Measurements from ENCODE around the gene VSTM4.

The VSTM4 gene

GRCh38 chr10:49001402-49001801 lies 113.9 kb downstream of the VSTM4 start:
- DNase-seq, result peak; percentile 5

DNA sequence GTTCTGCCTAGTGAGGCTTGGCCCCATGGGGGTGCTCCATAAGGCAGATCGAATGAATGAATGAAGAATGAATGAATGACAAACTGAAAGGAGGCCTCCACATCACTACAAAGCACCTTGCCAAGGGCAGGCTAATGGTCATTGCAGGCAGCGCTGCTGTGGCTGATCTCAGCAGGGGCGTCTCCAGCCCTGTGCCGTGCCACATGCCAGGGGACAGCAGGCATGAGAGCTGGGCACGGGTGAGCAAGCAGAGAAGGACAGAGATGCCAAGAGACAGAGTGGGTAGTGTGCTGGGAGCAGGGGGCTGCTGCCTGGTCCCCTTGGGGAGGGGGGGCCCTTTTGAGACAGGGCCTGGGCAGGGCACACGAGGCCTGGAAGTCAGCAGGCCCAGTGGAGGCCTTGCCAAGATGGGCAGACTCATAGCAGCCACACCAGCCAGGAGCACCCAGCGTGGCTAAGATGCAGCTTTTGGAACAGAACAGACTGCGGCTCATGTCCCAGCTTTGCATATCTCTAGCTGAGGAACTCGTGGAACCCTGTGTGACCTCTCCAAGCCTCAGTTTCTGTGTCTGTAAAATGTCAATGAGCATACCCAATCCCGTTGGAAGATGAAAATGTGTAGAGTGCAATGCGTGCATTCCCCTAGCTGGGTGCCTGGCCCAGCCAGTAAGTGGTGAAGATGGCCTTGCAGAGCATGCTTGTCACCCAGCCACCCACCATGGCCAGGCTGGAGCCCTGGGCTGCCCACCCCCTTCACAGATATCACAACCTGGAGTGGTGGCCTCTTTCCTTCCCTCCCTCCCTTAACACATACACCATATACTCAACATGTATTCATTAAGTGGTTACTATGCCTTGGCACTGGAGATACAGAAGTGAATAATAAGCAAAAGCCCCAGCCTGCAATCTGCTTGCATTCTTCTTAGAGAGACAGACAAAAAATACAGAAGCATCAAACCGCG lies 114.6 kb downstream of the VSTM4 start:
- no peak for DNase-seq

DNA sequence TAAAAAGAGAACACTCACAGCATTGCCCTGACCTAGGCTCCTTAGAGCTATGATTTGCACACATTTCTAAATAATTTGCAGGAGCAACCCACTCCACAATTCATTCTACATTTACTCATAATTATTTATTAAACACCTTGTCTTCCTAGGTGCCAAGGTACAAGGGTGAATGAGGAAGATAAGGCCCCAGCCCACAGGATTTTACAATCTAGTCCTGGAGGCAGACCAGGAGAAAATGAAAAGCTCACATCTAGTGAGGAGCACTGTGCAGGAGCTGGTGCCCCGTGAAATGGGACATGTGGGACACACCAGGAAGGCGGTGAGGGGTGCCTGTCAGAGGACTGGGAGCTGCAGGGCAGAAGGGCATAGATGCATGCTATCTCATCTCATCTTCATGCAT lies 116.0 kb downstream of the VSTM4 start:
- DNase-seq, result no peak

DNA sequence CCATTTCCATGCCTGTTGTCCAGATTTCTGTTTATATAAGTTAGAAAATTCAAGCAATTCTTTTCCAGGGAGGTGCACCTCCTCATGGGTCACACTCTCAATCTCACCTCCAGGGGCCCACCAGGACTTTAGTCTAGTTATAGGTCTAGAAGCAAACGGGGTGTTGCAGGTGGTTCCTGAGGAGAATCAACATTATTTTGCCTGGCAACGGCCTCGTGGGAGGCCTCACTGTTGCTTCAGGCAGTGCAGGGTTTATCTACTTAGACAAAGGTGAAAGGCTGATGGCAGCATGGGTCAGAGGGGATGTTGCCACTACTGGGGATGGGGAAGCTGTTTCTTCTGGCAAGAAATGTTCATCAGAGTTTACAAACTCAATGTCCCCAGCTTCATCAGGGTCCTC lies 119.0 kb downstream of the VSTM4 start:
- no peak for DNase-seq

- no peak for DNase-seq
Observed at GRCh38 chr10:48993627-48994026, 121.7 kb downstream of the VSTM4 start.

DNA sequence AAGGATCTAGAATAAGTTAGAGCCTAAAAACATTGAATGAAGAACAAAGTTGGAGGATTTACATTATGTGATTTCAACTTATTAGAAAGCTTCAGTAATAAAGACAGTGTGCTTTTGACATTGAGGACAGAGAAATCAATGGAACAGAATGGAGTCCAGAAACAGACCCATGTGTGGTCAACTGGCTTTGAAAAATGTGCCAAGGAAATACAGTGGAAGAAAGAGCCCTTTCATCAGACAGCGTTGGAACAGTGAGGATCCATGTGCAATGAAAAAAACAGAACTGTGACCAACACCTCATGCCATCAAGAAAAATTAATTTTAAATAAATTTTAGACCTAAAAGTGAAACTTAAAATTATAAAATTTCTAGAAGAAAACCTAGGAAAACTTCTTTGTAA lies 125.1 kb downstream of the VSTM4 start:
- no peak for DNase-seq

DNA sequence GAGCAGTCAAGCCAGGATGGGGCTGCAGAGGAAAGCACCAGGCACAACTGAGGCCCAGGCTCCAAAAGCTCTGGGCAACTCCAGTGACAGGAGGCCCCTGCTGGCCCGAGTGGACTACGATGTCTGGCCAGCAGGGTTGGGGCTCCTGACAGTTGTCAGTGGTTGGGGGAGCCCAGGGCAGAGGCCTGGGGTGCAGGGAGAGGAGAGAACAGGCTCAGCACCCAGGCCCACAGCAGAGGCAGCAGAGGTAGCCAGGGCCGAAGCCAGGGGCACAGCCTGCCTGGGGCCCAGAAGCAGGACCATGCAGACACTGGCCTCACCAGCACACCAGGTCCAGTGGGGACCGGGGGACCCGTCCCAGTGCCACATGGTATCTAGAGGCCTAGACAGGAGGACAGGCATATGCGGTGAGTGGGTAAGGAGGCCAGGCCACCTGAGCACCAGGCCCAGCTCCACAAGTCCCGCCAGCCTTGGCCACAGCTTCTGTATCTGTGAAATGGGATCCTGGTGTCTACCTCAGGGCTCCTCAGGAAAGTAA lies 129.6 kb downstream of the VSTM4 start:
- no peak for DNase-seq

DNA sequence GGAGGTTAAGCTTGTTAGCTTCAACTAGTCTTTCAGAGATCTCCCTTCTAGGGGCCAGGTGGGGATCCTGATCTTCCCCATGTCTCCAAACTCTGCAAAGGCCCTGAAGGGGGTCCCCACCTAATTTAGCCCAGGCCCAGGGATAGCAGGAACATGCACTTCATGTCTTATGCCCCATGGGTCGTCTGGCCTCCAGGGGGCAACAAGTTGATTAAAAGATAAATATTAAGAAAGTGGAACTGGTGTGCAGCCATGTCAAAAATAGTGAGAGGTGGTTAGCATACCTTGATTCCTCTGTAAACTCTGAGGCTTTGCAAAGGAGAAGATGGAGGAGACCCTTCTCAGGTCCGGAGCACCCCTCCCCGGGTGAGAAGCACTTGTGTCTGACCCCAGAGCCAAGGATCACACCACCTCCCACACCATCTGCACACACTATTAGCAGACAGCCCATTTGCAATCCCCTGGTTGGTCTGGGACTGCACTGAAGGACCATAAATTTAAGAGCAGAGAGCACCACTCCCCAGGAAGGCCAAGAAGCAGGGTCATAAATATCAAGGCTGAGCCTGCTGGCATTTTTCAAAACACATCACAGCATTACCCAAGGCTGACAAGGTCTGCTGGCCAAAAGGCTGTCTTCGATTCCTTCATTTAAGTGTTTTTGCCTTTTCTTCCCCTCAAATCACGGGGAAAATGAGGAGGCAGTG lies 131.5 kb downstream of the VSTM4 start:
- no peak for DNase-seq

- no peak for DNase-seq
Observed at GRCh38 chr10:48982584-48982983, 132.7 kb downstream of the VSTM4 start.

DNA sequence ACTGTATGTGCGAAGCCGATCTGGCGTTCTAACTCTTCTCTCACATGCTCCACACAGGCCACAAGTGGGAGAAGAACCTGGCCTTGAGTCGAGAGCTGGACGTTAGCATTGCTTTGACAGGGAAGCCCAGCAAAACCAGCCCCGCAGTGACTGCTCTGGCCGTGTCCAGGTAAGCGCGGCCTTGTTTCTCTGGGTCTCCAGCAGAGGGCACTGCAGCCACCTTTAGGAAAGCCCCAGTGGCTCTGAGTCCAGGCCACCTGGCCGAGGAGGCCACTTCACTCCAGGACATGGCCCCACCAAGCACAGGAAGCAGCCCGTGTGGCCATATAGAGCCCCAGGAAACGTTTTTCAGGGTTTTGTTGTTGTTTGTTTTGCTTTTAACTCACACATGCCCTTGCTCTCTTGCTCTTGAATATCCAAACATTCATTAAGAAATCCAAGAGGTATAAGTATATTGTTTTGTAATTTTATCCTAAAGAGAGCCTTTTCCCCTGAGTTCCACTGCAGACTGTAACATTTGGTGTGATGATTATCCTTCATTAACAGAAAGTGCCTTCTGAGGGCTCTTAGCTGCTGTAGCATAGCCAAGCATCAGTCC lies 133.9 kb downstream of the VSTM4 start:
- peak; percentile 22 for DNase-seq

- DNase-seq, result no peak
Observed at GRCh38 chr10:48978318-48978717, 137.0 kb downstream of the VSTM4 start.

- DNase-seq, result peak; percentile 9
Observed at GRCh38 chr10:48976196-48976595, 139.1 kb downstream of the VSTM4 start.

- DNase-seq, result no peak
Observed at GRCh38 chr10:48974510-48975156, 140.7 kb downstream of the VSTM4 start.

GRCh38 chr10:48973065-48973464 lies 142.3 kb downstream of the VSTM4 start:
- no peak for DNase-seq

GRCh38 chr10:48970654-48971053 lies 144.7 kb downstream of the VSTM4 start:
- DNase-seq, result no peak

DNA sequence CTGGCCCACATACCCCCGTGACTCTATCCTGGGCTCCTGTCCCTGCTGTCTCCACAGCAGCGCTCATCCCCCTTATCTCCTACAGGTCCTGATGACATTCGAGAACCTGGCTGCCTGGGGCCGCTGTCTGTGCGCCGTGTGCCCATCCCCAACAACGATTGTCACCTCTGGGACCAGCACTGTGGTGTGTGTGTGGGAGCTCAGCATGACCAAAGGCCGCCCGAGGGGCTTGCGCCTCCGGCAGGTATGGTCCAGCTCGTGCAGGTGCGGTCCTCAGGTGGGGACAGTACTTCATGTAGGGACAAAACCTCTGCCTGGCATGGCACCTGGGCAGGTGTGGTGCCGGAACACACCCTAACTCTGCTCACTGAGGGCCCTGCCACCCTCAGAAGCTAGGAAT lies 145.3 kb downstream of the VSTM4 start:
- no peak for DNase-seq

DNA sequence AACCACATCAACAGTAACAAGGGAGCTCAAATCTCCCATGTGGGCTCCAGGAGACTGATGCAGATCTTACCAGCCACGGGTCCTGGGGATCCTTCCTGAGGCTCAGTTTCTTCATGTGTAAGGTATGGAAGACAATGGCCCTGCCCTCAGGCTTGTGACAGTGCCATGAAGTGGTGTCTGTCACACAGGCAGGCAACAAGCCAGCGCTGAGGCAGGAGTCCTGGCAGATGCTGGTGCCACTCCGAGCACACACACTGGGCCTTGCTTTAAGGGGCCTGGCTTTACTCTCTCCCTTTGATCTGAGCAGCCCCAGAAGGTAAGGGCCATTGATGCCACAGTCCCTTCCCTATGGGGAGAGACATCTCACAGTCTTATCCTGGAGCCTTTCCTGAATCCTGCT lies 147.3 kb downstream of the VSTM4 start:
- DNase-seq, result no peak

DNA sequence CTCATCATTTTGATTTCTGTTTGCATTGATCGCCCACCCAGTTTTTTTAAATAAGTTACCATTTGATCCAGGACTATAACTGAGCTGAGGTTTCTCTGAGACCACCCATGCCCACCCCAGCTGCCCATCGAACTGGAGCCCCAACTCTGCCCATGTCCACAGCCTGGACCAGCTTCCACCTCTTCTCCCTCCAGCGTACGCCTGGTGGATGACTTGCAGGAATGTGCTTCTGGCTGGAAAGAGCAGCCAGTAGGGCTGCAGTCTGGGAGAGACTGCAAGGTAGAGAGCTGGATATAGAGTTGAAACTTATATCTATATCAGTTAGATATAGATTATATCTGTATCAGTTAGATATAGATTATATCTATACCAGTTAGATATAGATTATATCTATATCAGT lies 149.9 kb downstream of the VSTM4 start:
- no peak for DNase-seq

Measured in fibroblast of skin of right quadriceps (primary cell).